Smooth muscle cell (in vitro differentiated cells): ENCODE data around the gene NRF1. TPM values are rescaled to one million over a fixed set of nuclear protein-coding genes. Genes with fewer than 3 reads are reported as not detected.
"Not testable (repeated sequence)": the region's sequence is repeated elsewhere in the genome, so short reads cannot be mapped to it uniquely, and the experiment has no call there.

ENCODE experiments used
- DNase-seq: peaks from one replicate; lab custom pipeline; 2025; ENCODE audit not compliant: unreplicated experiment; lab: John Stamatoyannopoulos, UW
- H2AFZ ChIP-seq: fragments of 200-600 bp; sonication (generic); 2 replicates; pipeline ENCODE4 v1.6.0; 2016; ENCODE audit warnings: antibody characterized with exemption, low read depth, mild to moderate bottlenecking
- H3F3A ChIP-seq: fragments of 200-600 bp; sonication (generic); 2 replicates; pipeline ENCODE4 v1.6.0; 2017; ENCODE audit warnings: antibody characterized with exemption, low read depth
- H3K27ac ChIP-seq: fragments of 200-600 bp; sonication (generic); 2 replicates; pipeline ENCODE4 v1.5.1; 2016; ENCODE audit warnings: low read depth, mild to moderate bottlenecking
- H3K27me3 ChIP-seq: fragments of 200-600 bp; sonication (generic); 2 replicates; pipeline ENCODE4 v1.6.1; 2016; ENCODE audit warnings: low read depth, mild to moderate bottlenecking
- H3K36me3 ChIP-seq: fragments of 200-600 bp; sonication (generic); 2 replicates; pipeline ENCODE4 v1.5.1; 2016; ENCODE audit warnings: low read depth
- H3K4me1 ChIP-seq: fragments of 200-600 bp; sonication (generic); 2 replicates; pipeline ENCODE4 v1.5.1; 2016; ENCODE audit warnings: low read depth
- H3K4me2 ChIP-seq: fragments of 200-600 bp; sonication (generic); 2 replicates; pipeline ENCODE4 v1.6.0; 2016; ENCODE audit warnings: mild to moderate bottlenecking
- H3K4me3 ChIP-seq: fragments of 200-600 bp; sonication (generic); 2 replicates; pipeline ENCODE4 v1.5.1; 2016; ENCODE audit warnings: mild to moderate bottlenecking
- H3K79me2 ChIP-seq: fragments of 200-600 bp; sonication (generic); 2 replicates; pipeline ENCODE4 v1.6.0; 2016; ENCODE audit warnings: low read depth, mild to moderate bottlenecking
- H3K9ac ChIP-seq: fragments of 200-600 bp; sonication (generic); 2 replicates; pipeline ENCODE4 v1.6.0; 2016; ENCODE audit warnings: low read depth
- H3K9me3 ChIP-seq: fragments of 200-600 bp; sonication (generic); replicated peaks from 2 replicates; pipeline ENCODE4 v1.5.1; 2016; ENCODE audit warnings: low read depth
- H4K20me1 ChIP-seq: fragments of 200-600 bp; sonication (generic); 2 replicates; pipeline ENCODE4 v1.6.0; 2016; ENCODE audit warnings: low read depth
- WGBS: methylation state at CpG from one replicate; pipeline ENCODE4 v1.1.7; 2016; ENCODE audit warnings: low lambda C conversion rate; 5-methylcytosine and 5-hydroxymethylcytosine counted together
- polyA plus RNA-seq: library from polyadenylated mRNA; unstranded; fragments of >200 nt; fragmentation: Nextera tagmentation; extraction: Ambion mirVana; gene quantifications from 2 replicates; pipeline ENCODE4 v1.2.1, GENCODE V29; 2016
- total RNA-seq: library from RNA; depleted of rRNA; stranded (reverse); fragments of >200 nt; gene quantifications from 2 replicates; pipeline ENCODE4 v1.2.3, GENCODE V29; 2014
- TF ChIP-seq, protein P1 (sequence below): fragments of 200-600 bp; sonication (generic); IDR thresholded peaks from 2 replicates; pipeline ENCODE4 v1.5.1; 2017; ENCODE audit warnings: borderline replicate concordance, mild to moderate bottlenecking, antibody characterized with exemption; ENCODE audit not compliant: insufficient read depth, poor library complexity, severe bottlenecking

NRF1 gene
- total and polyA plus RNA-seq, 2 experiments from 2014 or later = 8.9 to 13.4 TPM

DNA sequence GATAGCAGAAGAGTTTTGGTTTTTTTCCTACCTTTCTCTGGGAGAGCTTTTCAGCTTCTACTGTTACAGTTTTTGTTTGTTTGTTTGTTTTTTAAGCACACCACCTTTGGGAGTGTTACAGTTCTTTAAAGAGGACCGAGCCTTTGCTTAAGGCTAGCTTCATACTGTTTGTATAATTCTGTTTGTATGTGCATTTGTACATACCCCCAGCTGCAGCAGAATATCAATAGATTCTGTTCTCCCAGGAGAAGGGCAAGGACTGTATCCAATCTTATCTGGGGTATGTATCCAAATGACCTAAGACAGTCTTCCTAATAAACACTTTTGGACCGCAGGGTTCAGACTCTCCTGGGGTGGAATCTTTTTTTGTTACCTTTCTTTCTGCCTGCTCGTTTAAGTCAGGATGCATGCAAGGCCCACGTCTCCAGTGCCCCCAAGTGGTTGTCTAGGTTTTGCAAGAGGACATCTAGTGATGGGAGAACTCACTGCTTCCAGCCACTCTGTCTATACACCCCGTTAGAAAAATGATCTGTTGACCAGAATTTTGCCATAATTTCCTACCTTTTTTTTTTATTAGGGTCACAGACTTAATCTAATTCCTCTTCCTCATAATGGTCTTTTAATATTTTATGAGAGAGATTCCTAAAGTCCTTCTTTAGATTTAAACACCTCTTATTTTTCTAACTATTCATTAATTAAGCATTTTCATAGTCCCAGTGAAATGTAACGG is 23.9 kb downstream of the NRF1 start:
- TF ChIP-seq, protein P1, sequence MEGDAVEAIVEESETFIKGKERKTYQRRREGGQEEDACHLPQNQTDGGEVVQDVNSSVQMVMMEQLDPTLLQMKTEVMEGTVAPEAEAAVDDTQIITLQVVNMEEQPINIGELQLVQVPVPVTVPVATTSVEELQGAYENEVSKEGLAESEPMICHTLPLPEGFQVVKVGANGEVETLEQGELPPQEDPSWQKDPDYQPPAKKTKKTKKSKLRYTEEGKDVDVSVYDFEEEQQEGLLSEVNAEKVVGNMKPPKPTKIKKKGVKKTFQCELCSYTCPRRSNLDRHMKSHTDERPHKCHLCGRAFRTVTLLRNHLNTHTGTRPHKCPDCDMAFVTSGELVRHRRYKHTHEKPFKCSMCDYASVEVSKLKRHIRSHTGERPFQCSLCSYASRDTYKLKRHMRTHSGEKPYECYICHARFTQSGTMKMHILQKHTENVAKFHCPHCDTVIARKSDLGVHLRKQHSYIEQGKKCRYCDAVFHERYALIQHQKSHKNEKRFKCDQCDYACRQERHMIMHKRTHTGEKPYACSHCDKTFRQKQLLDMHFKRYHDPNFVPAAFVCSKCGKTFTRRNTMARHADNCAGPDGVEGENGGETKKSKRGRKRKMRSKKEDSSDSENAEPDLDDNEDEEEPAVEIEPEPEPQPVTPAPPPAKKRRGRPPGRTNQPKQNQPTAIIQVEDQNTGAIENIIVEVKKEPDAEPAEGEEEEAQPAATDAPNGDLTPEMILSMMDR = peak; percentile 54
- Histone ChIP-seq H4K20me1 (peaks cover 81% of the 10 kb centered on the region), H3K4me2 (no peak overlapping the region), H3K9ac (no peak overlapping the region), H3K4me1 (no peaks in the 10 kb centered on the region), H3K79me2 (peaks cover 43% of the 10 kb centered on the region), H3F3A (no peaks in the 10 kb centered on the region), H2AFZ (no peak overlapping the region), H3K36me3 (no peaks in the 10 kb centered on the region), H3K9me3 (no peaks in the 10 kb centered on the region), H3K4me3 (no peak overlapping the region), H3K27ac (no peak overlapping the region), H3K27me3 (no peaks in the 10 kb centered on the region)
- no peak for DNase-seq
- 38% methylated on average over 6 of the region's 6 CpGs for WGBS

- H3K4me3 ChIP-seq, H3K4me2 ChIP-seq, H3K9ac ChIP-seq, H2AFZ ChIP-seq, H3K36me3 ChIP-seq, H3K27me3 ChIP-seq, H3F3A ChIP-seq, H3K9me3 ChIP-seq, H3K4me1 ChIP-seq, H3K27ac ChIP-seq, DNase-seq: not testable (repeated sequence)
- peaks cover 36% of the 10 kb centered on the region for H3K79me2 ChIP-seq
- peaks cover 79% of the 10 kb centered on the region for H4K20me1 ChIP-seq
- WGBS = 89% methylated on average over 5 of the region's 5 CpGs
Observed at GRCh38 chr7:129636030-129636550, 24.6 kb downstream of the NRF1 start.

GRCh38 chr7:129636641-129637040 is 25.1 kb downstream of the NRF1 start:
- Histone ChIP-seq H3K9me3 (no peaks in the 10 kb centered on the region), H3K9ac (no peak overlapping the region), H3K4me1 (no peaks in the 10 kb centered on the region), H4K20me1 (peaks cover 73% of the 10 kb centered on the region), H3F3A (no peaks in the 10 kb centered on the region), H3K79me2 (peaks cover 31% of the 10 kb centered on the region), H3K27ac (no peak overlapping the region), H3K4me2 (no peak overlapping the region), H3K36me3 (no peaks in the 10 kb centered on the region), H3K4me3 (no peak overlapping the region), H3K27me3 (no peaks in the 10 kb centered on the region), H2AFZ (no peak overlapping the region)
- TF ChIP-seq, protein P1 = no peak
- no peak for DNase-seq
- 95% methylated on average over 4 of the region's 4 CpGs for WGBS

- Histone ChIP-seq H3K27ac (no peak overlapping the region), H3K36me3 (no peaks in the 10 kb centered on the region), H3K4me2 (no peak overlapping the region), H3K79me2 (peaks cover 16% of the 10 kb centered on the region), H2AFZ (no peak overlapping the region), H3K27me3 (no peaks in the 10 kb centered on the region), H3K9ac (no peak overlapping the region), H4K20me1 (peaks cover 62% of the 10 kb centered on the region), H3K9me3 (no peaks in the 10 kb centered on the region), H3F3A (no peaks in the 10 kb centered on the region), H3K4me1 (peaks cover 9% of the 10 kb centered on the region), H3K4me3 (no peak overlapping the region)
- 94% methylated on average over 2 of the region's 2 CpGs for WGBS
- TF ChIP-seq, protein P1 = no peak
- DNase-seq = no peak
Observed at GRCh38 chr7:129640400-129640799, 28.9 kb downstream of the NRF1 start.
